ENCODE data around the gene SPATS2.

DNA sequence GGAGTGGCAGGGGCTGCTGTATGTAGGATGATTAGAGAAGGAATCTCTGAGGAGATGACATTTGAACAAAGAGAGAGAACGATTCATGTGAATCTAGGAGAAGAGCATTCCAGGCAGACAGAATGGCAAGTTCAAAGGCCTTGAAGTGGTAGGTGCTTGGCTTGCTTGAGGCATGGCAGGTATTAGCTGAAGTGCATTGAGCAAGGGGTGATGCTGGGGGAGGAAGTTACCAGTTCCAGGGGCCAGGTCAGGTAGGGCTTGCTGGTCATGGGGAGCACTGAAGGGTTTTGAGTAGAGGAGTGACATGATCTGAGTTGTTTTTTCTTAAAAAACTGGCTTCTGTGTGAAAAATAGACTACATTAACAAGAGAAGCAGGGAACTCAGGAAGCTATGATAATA, 71.8 kb downstream of the SPATS2 start:
- no peak for TF ChIP-seq CTCF (IDR thresholded peaks at IDR 0.05)
- no peak for TF ChIP-seq EZH2 (IDR thresholded peaks at IDR 0.05)
